IgD-negative memory B cell (primary cell): ENCODE measurements around the gene PSMA5. TPM values are rescaled to one million over a fixed set of nuclear protein-coding genes. Genes with fewer than 3 reads are reported as not detected.
"Not testable (repeated sequence)": the region's sequence is repeated elsewhere in the genome, so short reads cannot be mapped to it uniquely, and the experiment has no call there.

Experiments used
- H3K27ac Mint-ChIP-seq, 3 donors: one replicate each; pipeline ENCODE4 v1.8.0; 2020 to 2022; ENCODE audit warnings: mild to moderate bottlenecking in 3 of 3, mixed read lengths in 3 of 3, moderate library complexity in 1 of 3
- H3K27me3 Mint-ChIP-seq: one replicate; pipeline ENCODE4 v1.8.0; 2021; ENCODE audit warnings: mixed read lengths
- H3K36me3 Mint-ChIP-seq: one replicate; pipeline ENCODE4 v1.8.0; 2020; ENCODE audit warnings: mild to moderate bottlenecking, mixed read lengths
- H3K4me1 Mint-ChIP-seq, 3 donors: one replicate each; pipeline ENCODE4 v1.8.0; 2020 to 2022; ENCODE audit warnings: mixed read lengths in 3 of 3, mild to moderate bottlenecking in 1 of 3
- H3K4me3 Mint-ChIP-seq, 4 donors: one replicate each; pipeline ENCODE4 v1.8.0; 2020 to 2022; ENCODE audit warnings: mild to moderate bottlenecking in 4 of 4, mixed read lengths in 4 of 4, moderate library complexity in 3 of 4
- H3K9me3 Mint-ChIP-seq, 3 donors: one replicate each; pipeline ENCODE4 v1.8.0; 2020 to 2021; ENCODE audit warnings: mixed read lengths in 3 of 3, mild to moderate bottlenecking in 1 of 3
- polyA plus RNA-seq: library from polyadenylated mRNA; unstranded; fragments of 300-500 nt; fragmentation: Illumina TruSeq; gene quantifications from one replicate; pipeline ENCODE4 v1.2.3, GENCODE V29; 2021

The PSMA5 gene
- polyA plus RNA-seq, 1 donor from 2014 or later, result 77.1 TPM

DNA sequence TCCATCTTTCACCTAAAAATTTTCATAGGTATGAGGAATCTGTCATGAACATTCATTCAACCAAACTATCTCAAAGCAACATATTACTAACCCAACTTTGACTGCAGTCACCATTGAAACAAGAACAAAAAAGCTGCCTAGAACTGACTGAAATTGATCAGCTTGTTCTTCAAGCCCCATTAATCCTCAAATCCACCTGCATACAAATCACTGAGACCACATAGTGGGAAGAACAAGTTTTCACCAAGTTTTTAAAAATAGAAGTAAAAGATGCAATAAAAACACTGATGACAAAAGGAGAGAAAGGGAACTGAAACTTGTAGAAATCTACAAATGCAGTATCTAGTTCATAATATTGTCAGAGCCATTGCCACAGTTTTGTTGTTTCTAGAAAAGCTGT, 34.6 kb downstream of the PSMA5 start:
- Mint-ChIP-seq H3K4me1 (peaks cover 18 to 21% (median 19%) of the 10 kb centered on the region in 3 donors), H3K4me3 (peak overlapping the region in 2 of 4 donors; percentile 6 to 80), H3K36me3 (no peaks in the 10 kb centered on the region), H3K9me3 (no peaks in the 10 kb centered on the region), H3K27me3 (peaks cover 73% of the 10 kb centered on the region), H3K27ac (no peak overlapping the region)

DNA sequence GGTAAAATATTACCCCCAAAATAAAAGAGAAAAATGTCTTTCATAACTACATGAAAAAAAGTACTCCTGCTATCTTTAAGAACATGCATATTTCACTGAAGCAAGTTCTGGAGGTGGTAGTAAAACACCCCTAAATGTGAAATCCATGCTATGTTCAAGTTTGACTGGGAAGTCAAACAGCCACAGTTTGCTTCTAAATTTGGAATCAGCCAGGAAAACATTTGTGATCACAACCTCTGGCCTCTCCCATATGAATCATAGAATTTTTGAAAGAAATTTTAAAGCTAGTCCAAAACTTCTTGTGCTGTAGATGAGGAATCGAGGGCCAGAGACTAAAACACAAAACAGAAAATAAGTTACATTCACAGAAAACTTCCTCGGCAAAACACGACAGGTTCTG, 35.1 kb downstream of the PSMA5 start:
- Mint-ChIP-seq H3K27me3 (peaks cover 69% of the 10 kb centered on the region), H3K27ac (no peak overlapping the region), H3K4me3 (peak overlapping the region in 1 of 4 donors; percentile 80), H3K4me1 (peaks cover 15 to 21% (median 15%) of the 10 kb centered on the region in 3 donors), H3K9me3 (no peaks in the 10 kb centered on the region), H3K36me3 (no peaks in the 10 kb centered on the region)

DNA sequence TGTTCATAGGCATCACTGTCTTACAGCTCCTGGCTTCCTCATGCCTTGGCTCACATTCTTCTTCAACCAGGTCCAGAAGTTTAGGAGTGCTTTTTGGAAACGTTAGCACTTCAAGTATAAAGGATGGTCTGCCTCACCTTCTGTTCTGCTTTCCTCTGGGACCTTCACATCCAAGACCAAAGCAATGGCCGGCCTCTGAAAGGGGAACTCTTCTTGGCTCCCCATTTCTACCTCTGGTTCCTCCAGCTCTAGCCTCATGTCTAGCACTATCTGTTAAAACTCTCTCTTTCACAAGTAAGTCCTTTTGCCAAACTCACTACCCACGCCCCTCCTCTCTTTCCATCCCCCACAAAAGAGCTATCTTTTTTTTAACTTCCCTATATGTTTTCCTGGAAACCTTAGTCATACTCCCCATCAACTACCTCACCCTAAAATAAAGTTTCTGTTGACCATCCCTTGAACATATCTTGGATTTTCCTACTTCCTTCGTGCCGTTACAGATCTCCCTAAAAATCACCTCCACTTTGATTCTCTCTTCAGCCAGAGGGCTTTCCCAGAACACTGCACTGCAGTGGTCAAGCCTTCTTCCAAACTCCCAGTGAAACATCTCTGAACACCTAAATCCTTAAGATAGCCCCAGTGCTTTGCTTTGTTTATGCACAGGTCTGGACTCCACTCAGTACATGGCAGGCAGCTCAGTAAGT, 36.5 kb downstream of the PSMA5 start:
- no peaks in the 10 kb centered on the region for H3K9me3 Mint-ChIP-seq
- H3K36me3 Mint-ChIP-seq, result no peaks in the 10 kb centered on the region
- H3K27me3 Mint-ChIP-seq, result peaks cover 58% of the 10 kb centered on the region

DNA sequence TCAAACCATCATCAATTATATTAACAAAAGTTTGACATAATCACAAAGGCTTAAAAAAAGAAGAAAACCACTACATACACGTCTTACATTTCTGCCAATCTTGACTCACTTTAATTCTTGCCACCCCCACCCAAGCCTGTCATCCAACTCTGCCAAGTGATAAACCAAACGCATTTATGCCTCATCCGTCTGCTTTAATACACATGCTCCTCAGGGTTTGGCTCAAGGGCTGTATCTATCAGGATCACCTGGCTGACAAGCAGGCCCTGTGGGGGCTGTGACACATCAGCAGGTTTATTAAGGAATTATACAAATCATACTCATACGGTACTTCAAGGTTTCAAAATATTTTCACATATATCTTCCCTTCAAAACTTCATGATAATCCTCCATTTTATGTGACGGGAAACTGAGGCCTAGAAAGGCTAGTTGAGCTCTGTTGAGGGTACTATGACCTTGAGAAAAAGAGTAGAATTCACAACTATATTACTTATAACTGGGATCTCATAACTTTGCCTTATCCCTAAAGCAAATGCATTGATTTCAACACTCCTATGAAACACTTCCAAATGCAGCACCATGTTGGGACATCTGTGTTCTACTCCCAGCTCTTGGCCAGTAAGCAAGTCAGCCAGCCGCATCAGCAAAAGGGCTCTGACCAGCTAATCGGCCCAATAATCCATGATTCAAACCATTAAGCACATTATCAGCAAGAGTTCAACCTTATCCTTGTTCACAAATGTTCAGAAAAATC, 37.2 kb downstream of the PSMA5 start:
- H3K27me3 Mint-ChIP-seq, result peaks cover 59% of the 10 kb centered on the region

More for the DNA sequence above, 36.5 kb downstream of the PSMA5 start:
- Mint-ChIP-seq H3K4me1 (peaks cover 7 to 21% (median 14%) of the 10 kb centered on the region in 3 donors), H3K27ac (no peak overlapping the region), H3K4me3 (no peak overlapping the region)

DNA sequence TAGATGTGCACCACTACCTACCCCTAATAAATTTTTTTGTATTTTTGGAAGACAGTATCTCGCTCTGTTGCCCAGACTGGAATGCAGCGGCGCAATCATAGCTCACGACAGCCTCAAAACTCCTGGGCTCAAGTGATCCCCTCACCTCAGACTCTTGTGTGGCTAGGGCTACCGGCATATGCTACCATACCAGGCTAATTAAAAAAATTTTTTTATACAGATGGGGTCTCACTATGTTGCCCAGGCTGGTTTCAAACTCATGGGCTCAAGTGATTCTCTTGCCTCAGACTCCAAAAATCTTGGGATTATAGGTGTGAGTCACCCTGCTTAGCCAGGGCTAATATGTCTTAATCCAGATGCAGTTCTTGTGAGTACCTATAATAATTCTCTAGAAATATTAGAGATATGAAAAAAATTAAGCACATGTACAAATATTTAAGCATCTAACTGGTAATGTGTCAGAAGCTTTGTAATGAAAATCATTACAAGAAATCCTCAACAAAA, 38.0 kb downstream of the PSMA5 start:
- no peak overlapping the region for H3K27ac Mint-ChIP-seq
- peaks cover 0 to 5% (median 0%) of the 10 kb centered on the region in 3 donors for H3K9me3 Mint-ChIP-seq
- H3K36me3 Mint-ChIP-seq, result no peaks in the 10 kb centered on the region
- H3K4me3 Mint-ChIP-seq, result no peak overlapping the region
- H3K4me1 Mint-ChIP-seq, result peaks cover 7 to 21% (median 14%) of the 10 kb centered on the region in 3 donors
- peaks cover 61% of the 10 kb centered on the region for H3K27me3 Mint-ChIP-seq

More for the DNA sequence above, 37.2 kb downstream of the PSMA5 start:
- Mint-ChIP-seq H3K4me3 (no peak overlapping the region), H3K27ac (no peak overlapping the region), H3K4me1 (peaks cover 7 to 21% (median 14%) of the 10 kb centered on the region in 3 donors), H3K36me3 (no peaks in the 10 kb centered on the region), H3K9me3 (peaks cover 0 to 5% (median 0%) of the 10 kb centered on the region in 3 donors)

DNA sequence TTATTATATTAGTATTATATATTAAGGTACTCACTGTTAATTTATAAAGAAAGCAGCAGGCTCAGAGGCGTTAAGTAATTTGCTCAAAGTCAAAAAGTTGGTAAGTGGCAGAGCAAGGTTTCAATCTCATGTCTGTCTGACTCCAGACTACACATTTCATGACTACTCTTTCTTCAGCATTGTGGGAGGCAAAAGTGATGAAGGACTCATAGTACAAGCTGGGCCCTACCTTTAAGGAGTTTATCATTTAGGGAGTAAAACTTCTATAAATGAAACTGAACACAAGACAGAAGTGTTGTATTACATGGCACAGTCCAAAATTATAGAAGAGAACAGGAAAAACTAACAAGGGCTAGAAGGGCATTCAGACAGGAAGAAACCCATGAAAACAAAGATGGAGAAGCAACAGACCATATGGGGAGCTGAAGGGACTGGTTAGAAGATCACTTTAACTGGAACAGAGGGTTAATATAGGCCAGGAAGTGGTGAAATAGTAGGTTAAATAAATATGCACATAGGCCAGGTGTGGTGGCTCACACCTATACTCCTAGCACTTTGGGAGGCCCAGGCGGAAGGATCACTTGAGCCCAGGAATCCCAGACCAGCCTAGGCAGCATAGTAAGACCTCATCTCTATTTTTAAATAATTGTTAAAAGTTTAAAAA, 40.1 kb downstream of the PSMA5 start:
- Mint-ChIP-seq H3K27me3 (peaks cover 45% of the 10 kb centered on the region), H3K9me3 (peaks cover 0 to 5% (median 0%) of the 10 kb centered on the region in 3 donors), H3K4me3 (no peak overlapping the region), H3K4me1 (peaks cover 0 to 5% (median 0%) of the 10 kb centered on the region in 3 donors), H3K27ac (no peak overlapping the region), H3K36me3 (no peaks in the 10 kb centered on the region)

DNA sequence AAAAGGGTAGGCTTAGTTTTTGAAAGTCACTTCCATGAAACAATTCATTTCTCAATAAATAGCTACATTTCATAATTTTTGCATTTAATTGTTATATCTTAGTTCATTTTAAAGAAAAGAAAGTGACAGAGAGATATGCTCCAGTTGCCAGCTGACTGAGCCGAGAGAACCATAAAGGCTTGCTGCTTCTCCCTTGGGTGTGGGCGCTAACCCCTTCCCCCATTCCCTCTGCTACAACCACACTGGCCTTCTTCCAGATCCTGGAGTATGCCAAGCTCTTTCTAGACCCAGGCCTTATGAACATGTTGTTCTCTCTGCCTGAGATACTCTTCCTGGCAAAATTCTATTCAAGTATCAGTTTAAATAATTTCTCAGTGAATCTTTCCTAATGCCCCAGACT, 40.8 kb downstream of the PSMA5 start:
- Mint-ChIP-seq H3K27ac (no peak overlapping the region), H3K27me3 (peaks cover 44% of the 10 kb centered on the region), H3K4me3 (no peak overlapping the region), H3K4me1 (peaks cover 0 to 2% (median 0%) of the 10 kb centered on the region in 3 donors), H3K36me3 (no peaks in the 10 kb centered on the region), H3K9me3 (peaks cover 0 to 5% (median 0%) of the 10 kb centered on the region in 3 donors)

DNA sequence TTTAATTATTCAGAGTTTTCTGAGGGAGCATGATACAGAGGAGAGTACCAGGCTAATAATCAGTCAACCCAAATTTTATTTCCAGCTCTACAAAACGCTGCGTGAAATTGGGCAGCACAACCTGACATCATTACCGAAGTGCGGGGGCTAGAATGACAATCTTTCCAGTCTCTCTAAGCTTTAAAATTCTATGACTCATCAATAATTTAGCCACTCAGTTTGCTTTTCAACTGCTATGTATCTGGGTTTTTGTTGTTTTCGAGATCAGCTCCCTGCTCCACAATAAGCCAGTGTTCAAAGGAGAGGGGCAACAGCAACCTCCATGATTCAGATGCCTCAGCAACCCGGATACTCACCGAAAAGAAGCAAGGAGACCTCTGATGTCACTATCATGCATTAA, 42.4 kb downstream of the PSMA5 start:
- Mint-ChIP-seq H3K36me3 (no peaks in the 10 kb centered on the region), H3K27me3 (peaks cover 31% of the 10 kb centered on the region), H3K4me3 (no peak overlapping the region), H3K4me1 (no peaks in the 10 kb centered on the region), H3K9me3 (peaks cover 0 to 5% (median 0%) of the 10 kb centered on the region in 3 donors), H3K27ac (peak overlapping the region in 1 of 3 donors; percentile 14)

DNA sequence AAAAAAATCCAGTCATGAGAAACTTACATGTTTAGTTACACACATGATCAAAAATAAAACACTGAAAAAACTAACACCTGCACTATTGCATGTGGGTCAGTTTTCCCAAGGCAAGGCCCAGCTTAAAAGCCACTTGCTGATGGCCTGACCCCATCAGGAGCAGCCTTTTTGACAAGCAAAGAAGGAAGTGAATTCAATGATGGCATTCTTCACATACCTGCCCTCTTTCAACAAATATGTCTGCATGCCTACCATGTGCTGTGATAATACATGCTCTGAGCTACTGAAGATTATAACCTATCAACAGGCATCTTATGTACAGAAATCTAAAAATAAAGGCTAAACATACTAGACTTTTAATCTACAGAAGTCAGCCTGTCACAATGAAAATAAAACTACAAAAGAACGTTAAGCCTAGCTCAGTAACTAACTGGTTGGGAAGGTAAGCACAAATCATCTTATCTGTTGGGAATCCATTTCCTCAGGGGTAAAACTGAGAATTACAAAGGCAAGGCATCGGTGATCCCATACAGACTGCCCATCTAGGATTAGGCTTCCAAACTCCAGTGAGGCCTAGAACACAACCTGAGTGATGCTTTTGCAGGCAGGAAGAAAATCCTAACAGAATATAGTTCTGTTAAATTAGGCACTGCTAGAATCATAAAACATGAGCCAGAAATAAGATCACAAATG, 43.0 kb downstream of the PSMA5 start:
- H3K27me3 Mint-ChIP-seq, result peaks cover 28% of the 10 kb centered on the region
- H3K9me3 Mint-ChIP-seq, result peaks cover 0 to 5% (median 0%) of the 10 kb centered on the region in 3 donors
- no peaks in the 10 kb centered on the region for H3K36me3 Mint-ChIP-seq
- H3K27ac Mint-ChIP-seq, result peak overlapping the region in 1 of 3 donors; percentile 14
- H3K4me3 Mint-ChIP-seq, result no peak overlapping the region
- no peaks in the 10 kb centered on the region for H3K4me1 Mint-ChIP-seq

DNA sequence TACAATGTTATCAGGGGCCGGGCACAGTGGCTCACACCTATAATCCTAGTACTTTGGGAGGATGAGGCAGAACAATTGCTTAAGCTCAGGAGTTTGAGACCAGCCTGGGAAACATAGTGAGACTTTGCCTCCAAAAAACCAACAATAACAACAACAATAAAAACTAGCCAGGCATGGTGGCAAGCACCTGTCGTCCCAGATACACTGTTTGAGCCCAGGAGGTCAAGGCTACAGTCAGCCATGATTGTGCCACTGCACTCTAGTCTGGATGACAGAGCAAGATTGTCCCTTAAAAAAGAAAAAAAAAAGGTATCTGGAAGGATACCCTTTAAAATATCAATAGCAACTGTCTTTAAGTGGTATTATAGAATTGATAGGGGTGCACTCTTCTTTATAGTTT, 44.7 kb downstream of the PSMA5 start:
- Mint-ChIP-seq H3K36me3 (no peaks in the 10 kb centered on the region), H3K27ac (no peak overlapping the region), H3K27me3 (peaks cover 19% of the 10 kb centered on the region), H3K9me3 (peaks cover 0 to 5% (median 0%) of the 10 kb centered on the region in 3 donors), H3K4me3 (no peak overlapping the region), H3K4me1 (no peaks in the 10 kb centered on the region)

DNA sequence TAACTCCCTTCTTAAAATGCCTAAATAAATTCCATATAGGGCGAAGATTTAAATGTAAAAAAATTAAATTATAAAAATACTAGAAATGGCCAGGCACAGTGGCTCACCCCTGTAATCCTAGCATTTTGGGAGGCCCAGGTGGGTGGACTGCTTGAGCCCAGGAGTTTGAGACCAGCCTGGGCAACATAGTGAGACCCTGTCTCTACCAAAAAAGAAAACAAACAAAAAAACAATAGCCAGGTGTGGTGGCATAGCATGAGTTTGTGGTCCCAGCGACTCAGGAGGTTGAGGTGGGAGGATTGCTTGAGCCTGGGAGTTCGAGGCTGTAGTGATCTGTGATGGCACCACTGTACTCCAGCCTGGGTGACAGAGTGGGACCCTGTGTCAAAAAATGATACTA, 46.3 kb downstream of the PSMA5 start:
- Mint-ChIP-seq H3K27me3 (peaks cover 18% of the 10 kb centered on the region), H3K4me3 (no peak overlapping the region), H3K4me1 (peaks cover 0 to 3% (median 3%) of the 10 kb centered on the region in 3 donors), H3K27ac (no peak overlapping the region), H3K36me3 (no peaks in the 10 kb centered on the region), H3K9me3 (peaks cover 0 to 6% (median 0%) of the 10 kb centered on the region in 3 donors)

DNA sequence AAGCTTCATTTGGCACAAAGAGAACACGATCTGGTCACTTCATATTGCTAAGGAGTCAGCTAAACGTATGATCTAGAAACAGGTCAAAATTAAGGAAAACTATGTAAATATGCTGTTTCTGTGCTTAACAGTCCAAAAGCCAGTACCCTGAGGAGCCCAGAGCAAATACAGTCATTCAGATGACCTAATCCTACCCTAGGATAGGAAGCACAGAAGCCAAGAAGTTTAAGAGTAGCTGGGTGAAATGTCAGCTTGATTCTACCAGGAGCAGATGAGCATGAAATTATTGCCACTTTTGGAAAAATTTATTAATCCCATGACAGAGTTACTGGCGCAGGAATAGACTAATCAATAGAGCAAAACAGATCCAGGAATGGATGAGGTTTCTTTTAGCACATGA, 46.8 kb downstream of the PSMA5 start:
- H3K4me3 Mint-ChIP-seq, result no peak overlapping the region
- H3K9me3 Mint-ChIP-seq, result peaks cover 0 to 4% (median 0%) of the 10 kb centered on the region in 3 donors
- peaks cover 0 to 3% (median 3%) of the 10 kb centered on the region in 3 donors for H3K4me1 Mint-ChIP-seq
- no peak overlapping the region for H3K27ac Mint-ChIP-seq
- peaks cover 18% of the 10 kb centered on the region for H3K27me3 Mint-ChIP-seq
- no peaks in the 10 kb centered on the region for H3K36me3 Mint-ChIP-seq

DNA sequence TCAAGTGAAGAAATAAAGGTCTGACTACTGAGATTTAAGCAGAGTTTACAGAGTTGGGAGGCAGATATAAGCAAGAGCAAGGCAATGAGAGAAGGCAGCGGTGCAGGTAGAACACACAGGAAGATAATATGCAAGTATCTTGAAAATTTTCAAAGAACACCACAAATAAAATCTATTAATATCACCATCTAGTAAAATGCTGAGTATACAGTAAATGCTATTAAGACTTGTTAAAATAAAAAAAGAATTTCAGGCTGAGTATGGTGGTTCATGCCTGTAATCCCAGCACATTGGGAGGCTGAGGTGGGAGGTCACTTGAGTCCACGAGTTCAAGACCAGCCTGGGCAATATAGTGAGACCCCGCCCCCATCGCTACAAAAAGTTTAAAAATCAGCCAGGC, 48.5 kb downstream of the PSMA5 start:
- Mint-ChIP-seq H3K4me3 (no peak overlapping the region), H3K9me3 (peaks cover 0 to 2% (median 0%) of the 10 kb centered on the region in 3 donors), H3K27ac (no peak overlapping the region), H3K36me3 (no peaks in the 10 kb centered on the region), H3K4me1 (peaks cover 0 to 3% (median 3%) of the 10 kb centered on the region in 3 donors), H3K27me3 (peaks cover 12% of the 10 kb centered on the region)

DNA sequence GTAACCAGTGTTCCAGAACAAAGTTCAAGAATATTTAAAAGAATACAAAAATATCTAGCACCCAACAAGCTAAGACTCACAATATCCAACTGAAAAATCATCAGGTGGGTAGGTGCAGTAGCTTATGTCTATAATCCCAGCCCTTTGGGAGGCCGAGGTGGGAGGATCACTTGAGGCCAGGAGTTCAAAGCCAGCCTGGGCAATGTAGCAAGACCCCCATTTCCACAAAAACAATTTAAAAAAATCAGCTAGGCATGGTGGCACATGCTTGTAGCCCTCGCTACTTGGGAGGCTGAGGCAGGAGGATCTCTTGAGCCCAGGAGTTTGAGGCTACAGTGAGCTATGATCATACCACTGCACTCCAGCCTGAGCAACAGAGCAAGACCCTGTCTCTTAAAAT, 52.6 kb downstream of the PSMA5 start:
- H3K4me1 Mint-ChIP-seq, H3K9me3 Mint-ChIP-seq, H3K4me3 Mint-ChIP-seq, H3K36me3 Mint-ChIP-seq, H3K27ac Mint-ChIP-seq: not testable (repeated sequence)
- peaks cover 28% of the 10 kb centered on the region for H3K27me3 Mint-ChIP-seq
